GM12874 (cell line): Measurements from ENCODE around the gene HPSE2.

Source experiments
- TF ChIP-seq, protein P1 (sequence below): IDR thresholded peaks from 2 replicates; pipeline ENCODE4 v1.5.1; 2011; ENCODE audit warnings: low read depth, mild to moderate bottlenecking, control low read depth, low read length, moderate library complexity; ENCODE audit not compliant: insufficient read depth

HPSE2 gene

DNA sequence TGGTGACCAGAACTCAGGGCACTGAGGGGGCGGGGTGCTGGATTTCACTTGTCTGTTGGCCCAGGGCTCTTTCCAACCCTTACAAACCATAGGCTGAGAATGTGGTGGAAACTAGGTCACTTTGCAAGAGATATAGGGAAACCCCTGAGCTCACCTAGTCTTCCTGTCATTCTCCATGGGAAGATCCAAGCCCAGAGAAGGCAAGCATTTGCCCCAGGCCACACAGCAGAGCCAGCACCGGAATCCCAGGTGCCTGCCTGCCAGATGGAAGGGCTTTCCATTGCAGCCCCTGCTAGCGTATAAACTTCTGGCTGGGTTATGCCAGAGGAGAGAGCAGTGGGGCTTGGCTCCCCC lies 821.1 kb downstream of the HPSE2 start:
- TF ChIP-seq, protein P1, sequence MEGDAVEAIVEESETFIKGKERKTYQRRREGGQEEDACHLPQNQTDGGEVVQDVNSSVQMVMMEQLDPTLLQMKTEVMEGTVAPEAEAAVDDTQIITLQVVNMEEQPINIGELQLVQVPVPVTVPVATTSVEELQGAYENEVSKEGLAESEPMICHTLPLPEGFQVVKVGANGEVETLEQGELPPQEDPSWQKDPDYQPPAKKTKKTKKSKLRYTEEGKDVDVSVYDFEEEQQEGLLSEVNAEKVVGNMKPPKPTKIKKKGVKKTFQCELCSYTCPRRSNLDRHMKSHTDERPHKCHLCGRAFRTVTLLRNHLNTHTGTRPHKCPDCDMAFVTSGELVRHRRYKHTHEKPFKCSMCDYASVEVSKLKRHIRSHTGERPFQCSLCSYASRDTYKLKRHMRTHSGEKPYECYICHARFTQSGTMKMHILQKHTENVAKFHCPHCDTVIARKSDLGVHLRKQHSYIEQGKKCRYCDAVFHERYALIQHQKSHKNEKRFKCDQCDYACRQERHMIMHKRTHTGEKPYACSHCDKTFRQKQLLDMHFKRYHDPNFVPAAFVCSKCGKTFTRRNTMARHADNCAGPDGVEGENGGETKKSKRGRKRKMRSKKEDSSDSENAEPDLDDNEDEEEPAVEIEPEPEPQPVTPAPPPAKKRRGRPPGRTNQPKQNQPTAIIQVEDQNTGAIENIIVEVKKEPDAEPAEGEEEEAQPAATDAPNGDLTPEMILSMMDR: no peak

DNA sequence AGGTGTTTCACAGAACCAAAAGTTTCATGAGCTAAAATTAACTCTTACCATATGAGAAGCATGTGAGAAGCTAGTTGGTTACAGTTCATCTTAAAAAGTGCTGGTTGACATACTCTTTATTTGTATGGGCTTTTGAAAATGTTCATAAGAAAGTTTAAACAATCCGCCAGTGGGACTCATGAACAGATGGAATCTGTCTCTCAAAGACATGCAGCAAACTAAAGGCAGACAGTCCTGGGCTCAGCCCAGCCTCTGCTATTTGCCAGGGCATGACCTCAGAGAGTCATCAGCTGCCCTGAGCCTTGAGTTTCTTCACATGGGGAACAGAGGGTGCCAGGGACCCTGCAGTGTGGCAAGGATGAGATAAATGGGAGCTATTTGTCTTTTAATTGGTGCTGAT lies 823.9 kb downstream of the HPSE2 start:
- TF ChIP-seq, protein P1: no peak

DNA sequence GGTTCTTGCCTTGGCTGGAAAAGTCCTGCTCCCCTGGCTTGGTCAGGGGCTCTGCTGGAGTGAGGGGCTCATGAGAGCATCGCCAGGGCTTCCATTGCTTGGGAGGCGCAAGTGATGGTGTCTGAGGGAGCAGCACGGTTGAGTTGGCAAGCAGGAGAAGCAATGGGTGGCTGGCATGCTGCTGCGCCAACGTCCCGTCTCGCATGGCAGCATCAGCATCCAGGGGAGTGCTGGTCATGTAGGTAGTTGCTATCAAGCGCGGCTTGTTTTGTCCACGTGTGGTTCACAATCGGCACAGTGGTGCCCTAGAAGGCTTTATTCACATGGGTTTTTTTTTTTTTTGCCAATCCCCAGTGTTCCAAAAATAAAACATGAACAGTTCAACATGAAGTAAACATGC lies 824.5 kb downstream of the HPSE2 start:
- TF ChIP-seq, protein P1: no peak

DNA sequence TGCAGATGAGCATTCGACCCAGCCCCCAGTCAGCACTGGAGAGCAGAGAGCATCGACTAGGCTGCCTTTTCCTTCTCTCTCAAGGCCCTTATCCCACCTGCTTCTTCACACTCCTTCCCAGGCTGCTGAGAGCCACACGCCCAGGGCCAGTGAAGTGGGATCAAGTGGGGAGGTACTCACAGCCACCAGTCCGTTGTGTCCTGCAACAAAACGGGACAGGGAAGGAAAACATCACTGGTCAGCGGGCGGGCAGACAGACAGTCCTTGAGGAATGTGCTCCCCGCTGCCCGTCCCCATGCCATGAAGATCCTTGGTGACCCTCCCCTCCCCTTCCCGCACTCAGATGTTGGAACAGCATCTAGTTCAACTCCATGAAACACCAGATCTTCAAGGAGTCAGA lies 824.9 kb downstream of the HPSE2 start:
- TF ChIP-seq, protein P1: no peak

DNA sequence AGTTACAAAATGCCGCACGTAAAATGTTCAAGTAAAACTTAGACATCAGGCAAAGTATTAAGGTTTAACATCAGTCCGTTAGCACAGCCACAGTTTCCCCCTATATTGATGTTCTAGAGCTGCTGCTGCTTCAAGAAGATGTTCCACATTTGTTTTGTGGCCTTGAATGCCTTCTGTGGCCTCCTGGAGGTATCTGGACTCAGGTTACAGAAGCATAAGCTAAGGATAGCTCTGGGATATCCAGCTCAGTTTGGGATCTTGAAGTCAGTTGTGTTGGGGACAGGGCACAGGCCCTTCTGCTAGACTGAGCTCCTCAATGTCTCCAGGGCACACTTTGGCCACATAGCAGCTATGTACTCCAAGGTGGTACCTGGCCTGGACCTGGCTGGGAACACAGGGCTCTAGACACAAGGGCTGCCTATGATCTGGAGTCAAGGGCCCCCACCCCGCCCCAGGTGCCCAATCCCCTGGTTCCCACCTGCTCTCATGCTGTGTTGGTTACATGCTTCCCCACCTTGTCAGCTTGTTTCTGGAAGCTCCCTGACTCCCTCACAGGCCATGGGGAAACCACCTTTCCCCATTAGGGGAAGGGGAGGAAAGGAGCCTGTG lies 825.4 kb downstream of the HPSE2 start:
- TF ChIP-seq, protein P1: no peak

DNA sequence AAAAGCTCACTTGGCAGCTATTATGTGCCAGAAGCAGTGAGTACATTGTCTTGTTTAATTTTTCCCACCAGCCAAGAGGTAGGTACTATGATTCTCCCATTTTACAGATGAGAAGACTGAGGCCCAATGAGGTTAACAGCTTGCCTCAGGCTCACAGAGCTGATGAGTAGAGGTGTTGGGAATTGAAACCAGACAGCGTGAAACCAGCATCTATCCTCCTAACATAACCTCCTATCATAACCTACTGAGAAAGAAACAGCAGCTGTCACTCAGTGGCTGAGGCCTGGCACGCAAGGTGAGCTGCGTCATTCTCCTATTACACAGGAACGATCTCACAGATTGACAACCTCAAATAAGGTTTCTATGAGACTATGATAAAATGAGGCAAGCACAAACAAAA lies 826.9 kb downstream of the HPSE2 start:
- TF ChIP-seq, protein P1: no peak

DNA sequence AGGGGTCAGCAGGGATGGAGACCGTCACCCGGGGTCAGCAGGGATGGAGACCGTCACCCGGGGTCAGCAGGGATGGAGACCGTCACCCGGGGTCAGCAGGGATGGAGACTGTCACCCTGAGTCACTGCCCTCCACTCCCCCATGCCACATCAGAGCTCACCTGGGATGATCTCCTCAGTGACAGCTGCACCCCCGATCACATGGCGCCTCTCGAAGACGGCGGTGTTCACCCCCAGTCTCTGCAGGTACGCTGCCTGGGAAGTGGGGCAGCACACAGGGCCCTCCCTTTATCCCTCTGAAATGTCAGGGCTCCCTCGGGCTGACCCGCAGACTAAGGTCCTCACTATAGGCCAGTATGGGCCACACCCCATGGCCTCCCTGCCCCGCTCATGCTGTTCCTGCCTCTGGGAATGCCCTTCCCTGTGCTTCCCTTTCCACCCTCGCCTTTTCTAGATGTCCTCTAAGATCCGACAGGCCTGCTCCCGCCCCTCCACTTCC lies 827.9 kb downstream of the HPSE2 start:
- TF ChIP-seq, protein P1: no peak
